ENCODE data around the gene ZNF324B.
"Not testable (repeated sequence)": the region's sequence is repeated elsewhere in the genome, so short reads cannot be mapped to it uniquely, and the experiment has no call there.

Gene ZNF324B

GRCh38 chr19:58455306-58455705 is 3.9 kb downstream of the ZNF324B start:
- no peak for DNase-seq (ENCODE audit: low read depth)

GRCh38 chr19:58456111-58456510 is 4.7 kb downstream of the ZNF324B start:
- no peak for DNase-seq (ENCODE audit: low read depth)

GRCh38 chr19:58460039-58460438 is 8.6 kb downstream of the ZNF324B start:
- no peak for DNase-seq (ENCODE audit: low read depth)

- DNase-seq (ENCODE audit: low read depth) = no peak
Measured at GRCh38 chr19:58466089-58466759, 14.8 kb downstream of the ZNF324B start.

- DNase-seq (ENCODE audit: low read depth) = peak; percentile 97
Measured at GRCh38 chr19:58466760-58467589, 15.6 kb downstream of the ZNF324B start, which contains the start of gene ZNF324. Gene ZNF324 (plus strand): TSS chr19:58467080. CDS start chr19:58469186, 2,106 bp downstream.

- DNase-seq (ENCODE audit: low read depth) = no peak
Measured at GRCh38 chr19:58468216-58468839, 16.9 kb downstream of the ZNF324B start.

- no peak for DNase-seq (ENCODE audit: low read depth)
Measured at GRCh38 chr19:58469241-58470013, 18.0 kb downstream of the ZNF324B start.

- not testable (repeated sequence) for DNase-seq (ENCODE audit: low read depth)
Measured at GRCh38 chr19:58470837-58471543, 19.6 kb downstream of the ZNF324B start.

- DNase-seq (ENCODE audit: low read depth) = no peak
Measured at GRCh38 chr19:58471736-58472135, 20.3 kb downstream of the ZNF324B start.

- DNase-seq (ENCODE audit: low read depth) = no peak
Measured at GRCh38 chr19:58473775-58474174, 22.4 kb downstream of the ZNF324B start.

- DNase-seq (ENCODE audit: low read depth) = no peak
Measured at GRCh38 chr19:58474291-58474996, 23.0 kb downstream of the ZNF324B start.

GRCh38 chr19:58474997-58475713 is 23.7 kb downstream of the ZNF324B start:
- no peak for DNase-seq (ENCODE audit: low read depth)

GRCh38 chr19:58475714-58476497 is 24.5 kb downstream of the ZNF324B start, which contains the start of gene ZNF446:
Gene ZNF446 (plus strand): TSS chr19:58476352. CDS start chr19:58477219, 867 bp downstream.
- DNase-seq (ENCODE audit: low read depth) = peak; percentile 89

GRCh38 chr19:58476498-58477015 is 25.1 kb downstream of the ZNF324B start:
- DNase-seq (ENCODE audit: low read depth) = no peak

- no peak for DNase-seq (ENCODE audit: low read depth)
Measured at GRCh38 chr19:58477130-58477529, 25.7 kb downstream of the ZNF324B start.

- no peak for DNase-seq (ENCODE audit: low read depth)
Measured at GRCh38 chr19:58477871-58478270, 26.4 kb downstream of the ZNF324B start.

- no peak for DNase-seq (ENCODE audit: low read depth)
Measured at GRCh38 chr19:58479303-58479702, 27.9 kb downstream of the ZNF324B start.

- DNase-seq (ENCODE audit: low read depth) = no peak
Measured at GRCh38 chr19:58479736-58480480, 28.5 kb downstream of the ZNF324B start.

Measured in activated T-cell treated with anti-CD3 and anti-CD28 coated beads for 1 hour (primary cell).